SK-N-SH (cell line): ENCODE data around the gene SHH. TPM values are rescaled to one million over a fixed set of nuclear protein-coding genes. Genes with fewer than 3 reads are reported as not detected.
A peak's percentile ranks its signal among the peaks of the same experiment; 100 is the strongest.

Source experiments
- CTCF ChIA-PET: fragments of 300-600, 350-600 bp; formaldehyde crosslinking; extraction: SDS; loops from one replicate; lab custom pipeline; 2021; lab: Yijun Ruan, JAX
- POLR2A ChIA-PET: fragments of 350-600 bp; sonication (Branson Sonifier 250); formaldehyde crosslinking; extraction: SDS; loops from one replicate; lab custom pipeline; 2020; ENCODE audit warnings: antibody characterized with exemption, inconsistent platforms; lab: Yijun Ruan, JAX
- DNase-seq: peaks from one replicate; pipeline ENCODE4 v3.0.0; 2012
- H2AFZ ChIP-seq: fragments of 200-600 bp; sonication (generic); 2 replicates; pipeline ENCODE4 v1.8.1; 2016; ENCODE audit warnings: antibody characterized with exemption, mild to moderate bottlenecking, low read depth
- H3F3A ChIP-seq: fragments of 200-600 bp; sonication (generic); replicated peaks from 2 replicates; pipeline ENCODE3; 2016; ENCODE audit warnings: antibody characterized with exemption, mild to moderate bottlenecking; ENCODE audit not compliant: insufficient read depth
- H3K27ac ChIP-seq, 2 experiments: fragments of 200-500 bp in 1 of 2; fragments of 200-600 bp in 1 of 2; sonication (Bioruptor generic) in 1 of 2; sonication (generic), shearing (Covaris generic) in 1 of 2; 2 replicates each; pipeline versions ENCODE4 v1.5.1 to v1.6.1; 2014 to 2016; ENCODE audit warnings: low read depth in 2 of 2, inconsistent platforms in 1 of 2, low read length in 1 of 2, mild to moderate bottlenecking in 1 of 2, mixed read lengths in 1 of 2
- H3K27me3 ChIP-seq: fragments of 200-600 bp; sonication (generic), shearing (Covaris generic); 2 replicates; pipeline ENCODE4 v1.6.1; 2016; ENCODE audit warnings: mixed run types; ENCODE audit not compliant: insufficient read depth
- H3K36me3 ChIP-seq, 2 experiments: fragments of 200-500 bp in 1 of 2; fragments of 200-600 bp in 1 of 2; sonication (Bioruptor generic) in 1 of 2; sonication (generic) in 1 of 2; replicated peaks in 1 of 2; 2 replicates each; pipeline versions ENCODE3 to v1.5.1; 2014 to 2016; ENCODE audit warnings: low read length in 1 of 2, mild to moderate bottlenecking in 1 of 2; ENCODE audit not compliant: insufficient read depth in 2 of 2, control insufficient read depth in 1 of 2
- H3K4me1 ChIP-seq, 2 experiments: fragments of 200-500 bp in 1 of 2; fragments of 200-600 bp in 1 of 2; sonication (Bioruptor generic) in 1 of 2; sonication (generic), shearing (Covaris generic) in 1 of 2; 2 replicates each; pipeline versions ENCODE4 v1.5.1 to v1.6.1; 2014 to 2016; ENCODE audit warnings: low read depth in 1 of 2, low read length in 1 of 2, mixed run types in 1 of 2; ENCODE audit not compliant: insufficient read depth in 2 of 2, control insufficient read depth in 1 of 2
- H3K4me2 ChIP-seq: fragments of 200-600 bp; sonication (generic), shearing (Covaris generic); 2 replicates; pipeline ENCODE4 v1.6.1; 2017; ENCODE audit warnings: mixed run types
- H3K4me3 ChIP-seq, 2 experiments: fragments of 200-500 bp in 1 of 2; fragments of 200-600 bp in 1 of 2; sonication (Bioruptor generic) in 1 of 2; sonication (generic), shearing (Covaris generic) in 1 of 2; 2 replicates each; pipeline versions ENCODE4 v1.5.1 to v1.8.1; 2014 to 2016; ENCODE audit warnings: low read depth in 2 of 2, inconsistent platforms in 1 of 2, low read length in 1 of 2, mild to moderate bottlenecking in 1 of 2, mixed read lengths in 1 of 2, moderate library complexity in 1 of 2
- H3K79me2 ChIP-seq: fragments of 200-600 bp; sonication (generic); 2 replicates; pipeline ENCODE4 v1.8.1; 2017; ENCODE audit warnings: mild to moderate bottlenecking; ENCODE audit not compliant: insufficient read depth
- H3K9ac ChIP-seq: fragments of 200-600 bp; sonication (generic); 2 replicates; pipeline ENCODE4 v1.6.1; 2017; ENCODE audit warnings: mixed run types
- H3K9me2 ChIP-seq: fragments of 200-600 bp; sonication (generic); 2 replicates; pipeline ENCODE4 v1.6.1; 2017; ENCODE audit warnings: mixed run types
- H3K9me3 ChIP-seq: fragments of 200-600 bp; sonication (generic); 2 replicates; pipeline ENCODE4 v1.6.1; 2017; ENCODE audit warnings: mixed run types, mild to moderate bottlenecking, moderate library complexity
- H4K20me1 ChIP-seq: fragments of 200-600 bp; sonication (generic); 2 replicates; pipeline ENCODE4 v1.6.1; 2017; ENCODE audit warnings: mild to moderate bottlenecking, mixed run types; ENCODE audit not compliant: insufficient read depth
- FOXJ3 ChIP-seq: sonication (generic); formaldehyde crosslinking; IDR thresholded peaks from 2 replicates; pipeline ENCODE4 v1.5.1; 2020; ENCODE audit warnings: mild to moderate bottlenecking, missing genetic modification reagents
- FOXM1 ChIP-seq: IDR thresholded peaks from 2 replicates; pipeline ENCODE4 v1.4.0; 2012; ENCODE audit warnings: low read depth, mild to moderate bottlenecking
- GABPA ChIP-seq: IDR thresholded peaks from 2 replicates; pipeline ENCODE4 v1.4.0; 2012; ENCODE audit warnings: low read depth, mild to moderate bottlenecking
- GATA2 ChIP-seq: sonication (generic); formaldehyde crosslinking; IDR thresholded peaks from 2 replicates; pipeline ENCODE4 v1.5.0; 2020; ENCODE audit warnings: mild to moderate bottlenecking, missing genetic modification reagents
- JUND ChIP-seq: IDR thresholded peaks from 2 replicates; pipeline ENCODE4 v1.4.0; 2012
- MXI1 ChIP-seq: IDR thresholded peaks from 2 replicates; pipeline ENCODE4 v1.6.1; 2012; ENCODE audit warnings: mild to moderate bottlenecking, low read depth, low read length, improper control_type of control experiment
- NFIC ChIP-seq: IDR thresholded peaks from 2 replicates; pipeline ENCODE4 v1.4.0; 2012; ENCODE audit warnings: borderline replicate concordance
- POLR2AphosphoS5 ChIP-seq: IDR thresholded peaks from 2 replicates; pipeline ENCODE4 v1.6.1; 2012; ENCODE audit warnings: low read depth, low read length
- RFX5 ChIP-seq: IDR thresholded peaks from 2 replicates; pipeline ENCODE4 v1.6.1; 2012; ENCODE audit warnings: mild to moderate bottlenecking, improper control_type of control experiment, low read length
- RXRA ChIP-seq: IDR thresholded peaks from 2 replicates; pipeline ENCODE4 v1.4.0; 2012; ENCODE audit warnings: low read depth, mild to moderate bottlenecking, borderline replicate concordance
- SMC3 ChIP-seq: IDR thresholded peaks from 2 replicates; pipeline ENCODE4 v1.6.1; 2012; ENCODE audit warnings: low read depth, low read length, improper control_type of control experiment
- TCF12 ChIP-seq: IDR thresholded peaks from 2 replicates; pipeline ENCODE4 v1.4.0; 2012
- WGBS: methylation state at CpG from one replicate; pipeline ENCODE4 v1.1.6; 2017; ENCODE audit warnings: low lambda C conversion rate; 5-methylcytosine and 5-hydroxymethylcytosine counted together
- polyA plus RNA-seq, 3 experiments: library from polyadenylated mRNA; depleted of rRNA; stranded (reverse); fragments of >200 nt; gene quantifications; 2 replicates each; pipeline ENCODE4 v1.2.3, GENCODE V29; 2012
- TF ChIP-seq, protein P1 (sequence below): IDR thresholded peaks from 2 replicates; pipeline ENCODE4; 2012
- TF ChIP-seq, protein P2 (sequence below): IDR thresholded peaks from 2 replicates; pipeline ENCODE4 v1.4.0; 2012; ENCODE audit warnings: low read depth, borderline replicate concordance
- TF ChIP-seq, protein P3 (sequence below): fragments of 200-600 bp; sonication (generic); IDR thresholded peaks from 2 replicates; pipeline ENCODE4 v1.6.1; 2017; ENCODE audit warnings: antibody characterized with exemption, mild to moderate bottlenecking, moderate library complexity
- TF ChIP-seq, protein P4 (sequence below): fragments of 150-350 bp; IDR thresholded peaks from 2 replicates; pipeline ENCODE4 v1.6.1; 2016; ENCODE audit warnings: mild to moderate bottlenecking, low read depth, low read length

Gene SHH
- polyA plus RNA-seq, 1 of the 3 experiments (the other 2 are of a cell fraction), result not detected

DNA sequence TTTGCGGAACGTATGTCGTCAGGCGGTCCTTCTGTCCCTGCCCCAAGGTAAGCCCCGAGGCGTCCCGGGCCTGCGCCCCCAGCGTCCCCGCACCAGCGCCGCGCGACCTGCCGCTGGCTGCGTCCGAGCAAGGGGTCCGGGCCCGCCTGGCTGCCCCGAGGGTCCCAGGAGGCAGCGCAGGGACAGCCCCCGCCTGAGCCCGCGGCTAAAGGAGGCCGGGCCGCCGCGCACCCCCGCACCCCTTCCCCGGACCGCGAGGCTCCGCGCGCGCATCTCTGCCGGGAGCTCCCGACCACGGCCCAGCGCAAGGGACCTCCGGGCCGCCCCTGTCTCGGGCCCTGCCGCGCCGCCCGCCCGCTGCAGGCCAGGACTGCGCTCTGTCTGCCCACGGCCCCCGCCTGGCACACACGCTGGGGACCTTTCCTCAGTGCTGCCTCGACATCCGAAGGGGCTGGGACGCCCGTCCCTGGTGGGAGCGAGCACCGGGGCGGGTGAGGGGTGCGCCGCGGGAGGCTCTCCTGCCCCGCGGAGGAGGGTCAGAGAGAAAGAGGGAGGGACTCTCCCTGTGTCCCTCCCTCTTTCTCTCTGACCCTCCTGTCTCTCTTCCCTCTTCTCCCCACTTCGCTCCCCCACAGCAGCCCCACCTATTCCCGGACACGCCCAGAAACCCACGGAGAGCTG is 25.0 kb downstream of the SHH start:
- H3K9me3 ChIP-seq, result no peaks in the 10 kb centered on the region
- H3K9me2 ChIP-seq, result no peaks in the 10 kb centered on the region
- no peaks in the 10 kb centered on the region for H3F3A ChIP-seq
- H2AFZ ChIP-seq, result no peak overlapping the region
- peak overlapping the region; percentile 41 to 44 for H3K4me3 ChIP-seq
- no peaks in the 10 kb centered on the region for H3K79me2 ChIP-seq
- DNase-seq, result peak; percentile 83
- H3K27ac ChIP-seq, result no peak overlapping the region
- peaks cover 0 to 6% of the 10 kb centered on the region in 2 experiments; a peak in 1 of 4 replicates for H3K4me1 ChIP-seq
- TF ChIP-seq RXRA, result no peak
- TF ChIP-seq NFIC, result no peak
- TF ChIP-seq, protein P1, sequence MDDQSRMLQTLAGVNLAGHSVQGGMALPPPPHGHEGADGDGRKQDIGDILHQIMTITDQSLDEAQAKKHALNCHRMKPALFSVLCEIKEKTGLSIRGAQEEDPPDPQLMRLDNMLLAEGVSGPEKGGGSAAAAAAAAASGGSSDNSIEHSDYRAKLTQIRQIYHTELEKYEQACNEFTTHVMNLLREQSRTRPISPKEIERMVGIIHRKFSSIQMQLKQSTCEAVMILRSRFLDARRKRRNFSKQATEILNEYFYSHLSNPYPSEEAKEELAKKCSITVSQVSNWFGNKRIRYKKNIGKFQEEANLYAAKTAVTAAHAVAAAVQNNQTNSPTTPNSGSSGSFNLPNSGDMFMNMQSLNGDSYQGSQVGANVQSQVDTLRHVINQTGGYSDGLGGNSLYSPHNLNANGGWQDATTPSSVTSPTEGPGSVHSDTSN, result no peak
- TF ChIP-seq JUND, result no peak
- TF ChIP-seq FOXJ3 (CRISPR knock-in tag), result no peak
- TF ChIP-seq RFX5, result no peak
- TF ChIP-seq POLR2AphosphoS5, result no peak
- TF ChIP-seq GATA2 (CRISPR knock-in tag), result no peak
- TF ChIP-seq, protein P2, sequence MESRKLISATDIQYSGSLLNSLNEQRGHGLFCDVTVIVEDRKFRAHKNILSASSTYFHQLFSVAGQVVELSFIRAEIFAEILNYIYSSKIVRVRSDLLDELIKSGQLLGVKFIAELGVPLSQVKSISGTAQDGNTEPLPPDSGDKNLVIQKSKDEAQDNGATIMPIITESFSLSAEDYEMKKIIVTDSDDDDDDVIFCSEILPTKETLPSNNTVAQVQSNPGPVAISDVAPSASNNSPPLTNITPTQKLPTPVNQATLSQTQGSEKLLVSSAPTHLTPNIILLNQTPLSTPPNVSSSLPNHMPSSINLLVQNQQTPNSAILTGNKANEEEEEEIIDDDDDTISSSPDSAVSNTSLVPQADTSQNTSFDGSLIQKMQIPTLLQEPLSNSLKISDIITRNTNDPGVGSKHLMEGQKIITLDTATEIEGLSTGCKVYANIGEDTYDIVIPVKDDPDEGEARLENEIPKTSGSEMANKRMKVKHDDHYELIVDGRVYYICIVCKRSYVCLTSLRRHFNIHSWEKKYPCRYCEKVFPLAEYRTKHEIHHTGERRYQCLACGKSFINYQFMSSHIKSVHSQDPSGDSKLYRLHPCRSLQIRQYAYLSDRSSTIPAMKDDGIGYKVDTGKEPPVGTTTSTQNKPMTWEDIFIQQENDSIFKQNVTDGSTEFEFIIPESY, result no peak
- TF ChIP-seq FOXM1, result no peak
- TF ChIP-seq TCF12, result no peak
- TF ChIP-seq MXI1, result no peak
- TF ChIP-seq, protein P3, sequence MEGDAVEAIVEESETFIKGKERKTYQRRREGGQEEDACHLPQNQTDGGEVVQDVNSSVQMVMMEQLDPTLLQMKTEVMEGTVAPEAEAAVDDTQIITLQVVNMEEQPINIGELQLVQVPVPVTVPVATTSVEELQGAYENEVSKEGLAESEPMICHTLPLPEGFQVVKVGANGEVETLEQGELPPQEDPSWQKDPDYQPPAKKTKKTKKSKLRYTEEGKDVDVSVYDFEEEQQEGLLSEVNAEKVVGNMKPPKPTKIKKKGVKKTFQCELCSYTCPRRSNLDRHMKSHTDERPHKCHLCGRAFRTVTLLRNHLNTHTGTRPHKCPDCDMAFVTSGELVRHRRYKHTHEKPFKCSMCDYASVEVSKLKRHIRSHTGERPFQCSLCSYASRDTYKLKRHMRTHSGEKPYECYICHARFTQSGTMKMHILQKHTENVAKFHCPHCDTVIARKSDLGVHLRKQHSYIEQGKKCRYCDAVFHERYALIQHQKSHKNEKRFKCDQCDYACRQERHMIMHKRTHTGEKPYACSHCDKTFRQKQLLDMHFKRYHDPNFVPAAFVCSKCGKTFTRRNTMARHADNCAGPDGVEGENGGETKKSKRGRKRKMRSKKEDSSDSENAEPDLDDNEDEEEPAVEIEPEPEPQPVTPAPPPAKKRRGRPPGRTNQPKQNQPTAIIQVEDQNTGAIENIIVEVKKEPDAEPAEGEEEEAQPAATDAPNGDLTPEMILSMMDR, result no peak
- TF ChIP-seq, protein P4, sequence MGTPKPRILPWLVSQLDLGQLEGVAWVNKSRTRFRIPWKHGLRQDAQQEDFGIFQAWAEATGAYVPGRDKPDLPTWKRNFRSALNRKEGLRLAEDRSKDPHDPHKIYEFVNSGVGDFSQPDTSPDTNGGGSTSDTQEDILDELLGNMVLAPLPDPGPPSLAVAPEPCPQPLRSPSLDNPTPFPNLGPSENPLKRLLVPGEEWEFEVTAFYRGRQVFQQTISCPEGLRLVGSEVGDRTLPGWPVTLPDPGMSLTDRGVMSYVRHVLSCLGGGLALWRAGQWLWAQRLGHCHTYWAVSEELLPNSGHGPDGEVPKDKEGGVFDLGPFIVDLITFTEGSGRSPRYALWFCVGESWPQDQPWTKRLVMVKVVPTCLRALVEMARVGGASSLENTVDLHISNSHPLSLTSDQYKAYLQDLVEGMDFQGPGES, result no peak
- no peak for TF ChIP-seq SMC3
- no peak for TF ChIP-seq GABPA
- no peak overlapping the region for H3K9ac ChIP-seq
- CTCF ChIA-PET, result interaction anchor here (0.9 to 1.4 kb wide), 2 partner anchors 11 to 19 kb away, joined by 3 to 4 read pairs; no protein-coding TSS in a partner anchor
- H3K4me2 ChIP-seq, result peak overlapping the region; percentile 43
- H3K36me3 ChIP-seq, result peaks cover 0 to 6% of the 10 kb centered on the region in 2 experiments
- WGBS, result 8% methylated on average over 48 of the region's 68 CpGs
- no peaks in the 10 kb centered on the region for H3K27me3 ChIP-seq
- POLR2A ChIA-PET, result no interaction called here
- no peaks in the 10 kb centered on the region for H4K20me1 ChIP-seq
